ENCODE results near the gene ID1. TPM values are rescaled to one million over a fixed set of nuclear protein-coding genes. Genes with fewer than 3 reads are reported as not detected.

The ID1 gene
- total and polyA plus RNA-seq, 2 of the 13 experiments (the other 11 are each of a cell fraction or from before 2014, with no cell fraction given) = 320 to 419 TPM

DNA sequence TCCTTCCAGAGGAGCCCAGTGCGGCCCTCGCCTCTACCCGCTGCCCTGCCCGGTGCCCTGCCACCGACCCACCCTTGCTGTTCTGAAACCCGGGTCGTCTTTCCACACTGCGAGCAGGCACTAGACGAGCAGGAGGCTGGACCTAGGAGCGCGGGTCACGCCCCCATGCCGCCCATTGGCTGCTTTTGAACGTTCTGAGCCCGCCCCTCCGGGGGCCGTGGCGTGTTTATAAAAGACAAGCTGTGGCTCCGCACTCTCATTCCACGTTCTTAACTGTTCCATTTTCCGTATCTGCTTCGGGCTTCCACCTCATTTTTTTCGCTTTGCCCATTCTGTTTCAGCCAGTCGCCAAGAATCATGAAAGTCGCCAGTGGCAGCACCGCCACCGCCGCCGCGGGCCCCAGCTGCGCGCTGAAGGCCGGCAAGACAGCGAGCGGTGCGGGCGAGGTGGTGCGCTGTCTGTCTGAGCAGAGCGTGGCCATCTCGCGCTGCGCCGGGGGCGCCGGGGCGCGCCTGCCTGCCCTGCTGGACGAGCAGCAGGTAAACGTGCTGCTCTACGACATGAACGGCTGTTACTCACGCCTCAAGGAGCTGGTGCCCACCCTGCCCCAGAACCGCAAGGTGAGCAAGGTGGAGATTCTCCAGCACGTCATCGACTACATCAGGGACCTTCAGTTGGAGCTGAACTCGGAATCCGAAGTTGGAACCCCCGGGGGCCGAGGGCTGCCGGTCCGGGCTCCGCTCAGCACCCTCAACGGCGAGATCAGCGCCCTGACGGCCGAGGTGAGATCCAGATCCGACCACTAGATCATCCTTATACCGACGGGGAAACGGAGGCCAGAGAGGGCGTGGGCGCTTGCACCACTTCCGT lies at the start of gene ID1 (continued):
- TF ChIP-seq, protein P1, sequence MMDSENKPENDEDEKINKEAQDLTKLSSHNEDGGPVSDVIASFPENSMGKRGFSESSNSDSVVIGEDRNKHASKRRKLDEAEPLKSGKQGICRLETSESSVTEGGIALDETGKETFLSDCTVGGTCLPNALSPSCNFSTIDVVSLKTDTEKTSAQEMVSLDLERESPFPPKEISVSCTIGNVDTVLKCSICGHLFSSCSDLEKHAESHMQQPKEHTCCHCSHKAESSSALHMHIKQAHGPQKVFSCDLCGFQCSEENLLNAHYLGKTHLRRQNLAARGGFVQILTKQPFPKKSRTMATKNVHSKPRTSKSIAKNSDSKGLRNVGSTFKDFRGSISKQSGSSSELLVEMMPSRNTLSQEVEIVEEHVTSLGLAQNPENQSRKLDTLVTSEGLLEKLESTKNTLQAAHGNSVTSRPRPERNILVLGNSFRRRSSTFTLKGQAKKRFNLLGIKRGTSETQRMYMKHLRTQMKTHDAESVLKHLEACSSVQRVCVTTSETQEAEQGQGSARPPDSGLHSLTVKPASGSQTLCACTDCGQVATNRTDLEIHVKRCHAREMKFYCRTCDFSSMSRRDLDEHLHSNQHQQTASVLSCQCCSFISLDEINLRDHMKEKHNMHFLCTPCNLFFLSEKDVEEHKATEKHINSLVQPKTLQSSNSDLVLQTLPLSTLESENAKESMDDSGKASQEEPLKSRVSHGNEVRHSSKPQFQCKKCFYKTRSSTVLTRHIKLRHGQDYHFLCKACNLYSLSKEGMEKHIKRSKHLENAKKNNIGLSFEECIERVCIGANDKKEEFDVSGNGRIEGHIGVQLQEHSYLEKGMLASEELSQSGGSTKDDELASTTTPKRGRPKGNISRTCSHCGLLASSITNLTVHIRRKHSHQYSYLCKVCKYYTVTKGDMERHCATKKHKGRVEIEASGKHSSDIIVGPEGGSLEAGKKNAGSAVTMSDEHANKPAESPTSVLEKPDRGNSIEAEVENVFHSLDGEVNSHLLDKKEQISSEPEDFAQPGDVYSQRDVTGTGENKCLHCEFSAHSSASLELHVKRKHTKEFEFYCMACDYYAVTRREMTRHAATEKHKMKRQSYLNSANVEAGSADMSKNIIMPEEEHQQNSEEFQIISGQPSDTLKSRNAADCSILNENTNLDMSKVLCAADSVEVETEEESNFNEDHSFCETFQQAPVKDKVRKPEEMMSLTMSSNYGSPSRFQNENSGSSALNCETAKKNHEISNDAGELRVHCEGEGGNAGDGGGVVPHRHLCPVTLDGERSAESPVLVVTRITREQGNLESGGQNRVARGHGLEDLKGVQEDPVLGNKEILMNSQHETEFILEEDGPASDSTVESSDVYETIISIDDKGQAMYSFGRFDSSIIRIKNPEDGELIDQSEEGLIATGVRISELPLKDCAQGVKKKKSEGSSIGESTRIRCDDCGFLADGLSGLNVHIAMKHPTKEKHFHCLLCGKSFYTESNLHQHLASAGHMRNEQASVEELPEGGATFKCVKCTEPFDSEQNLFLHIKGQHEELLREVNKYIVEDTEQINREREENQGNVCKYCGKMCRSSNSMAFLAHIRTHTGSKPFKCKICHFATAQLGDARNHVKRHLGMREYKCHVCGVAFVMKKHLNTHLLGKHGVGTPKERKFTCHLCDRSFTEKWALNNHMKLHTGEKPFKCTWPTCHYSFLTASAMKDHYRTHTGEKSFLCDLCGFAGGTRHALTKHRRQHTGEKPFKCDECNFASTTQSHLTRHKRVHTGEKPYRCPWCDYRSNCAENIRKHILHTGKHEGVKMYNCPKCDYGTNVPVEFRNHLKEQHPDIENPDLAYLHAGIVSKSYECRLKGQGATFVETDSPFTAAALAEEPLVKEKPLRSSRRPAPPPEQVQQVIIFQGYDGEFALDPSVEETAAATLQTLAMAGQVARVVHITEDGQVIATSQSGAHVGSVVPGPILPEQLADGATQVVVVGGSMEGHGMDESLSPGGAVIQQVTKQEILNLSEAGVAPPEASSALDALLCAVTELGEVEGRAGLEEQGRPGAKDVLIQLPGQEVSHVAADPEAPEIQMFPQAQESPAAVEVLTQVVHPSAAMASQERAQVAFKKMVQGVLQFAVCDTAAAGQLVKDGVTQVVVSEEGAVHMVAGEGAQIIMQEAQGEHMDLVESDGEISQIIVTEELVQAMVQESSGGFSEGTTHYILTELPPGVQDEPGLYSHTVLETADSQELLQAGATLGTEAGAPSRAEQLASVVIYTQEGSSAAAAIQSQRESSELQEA (CRISPR knock-in tag; IDR thresholded peaks at IDR 0.05; ENCODE audit: not compliant biosample characterization) = peak; percentile 97
- TF ChIP-seq ZNF552 (CRISPR knock-in tag; IDR thresholded peaks at IDR 0.05; ENCODE audit: borderline replicate concordance) (peak; percentile 93), SNAPC2 (CRISPR knock-in tag; IDR thresholded peaks at IDR 0.05) (peak; percentile 96), ZBTB20 (CRISPR knock-in tag; IDR thresholded peaks at IDR 0.05; ENCODE audit: borderline replicate concordance, low read depth) (peak; percentile 82), THAP11 (CRISPR knock-in tag; IDR thresholded peaks at IDR 0.05) (peak; percentile 85), ISX (CRISPR knock-in tag; conservative IDR thresholded peaks at IDR 0.05) (peak; percentile 71), ZFX (CRISPR knock-in tag; IDR thresholded peaks at IDR 0.05; ENCODE audit: low read depth) (peak; percentile 86), NPAS2 (CRISPR knock-in tag; IDR thresholded peaks at IDR 0.05; ENCODE audit: borderline replicate concordance) (no peak), HDAC1 (CRISPR knock-in tag; IDR thresholded peaks at IDR 0.05) (peak; percentile 97), ZNF570 (CRISPR knock-in tag; IDR thresholded peaks at IDR 0.05; ENCODE audit: borderline replicate concordance) (peak; percentile 92; the same call in 1 of the 2 replicates), ZNF234 (CRISPR knock-in tag; conservative IDR thresholded peaks at IDR 0.05) (peak; percentile 93; the same call in 1 of the 2 replicates), ZNF562 (CRISPR knock-in tag; IDR thresholded peaks at IDR 0.05; ENCODE audit: borderline replicate concordance) (peak; percentile 90; the same call in 1 of the 2 replicates), ZNF547 (CRISPR knock-in tag; IDR thresholded peaks at IDR 0.05) (peak; percentile 82), MTF1 (CRISPR knock-in tag; IDR thresholded peaks at IDR 0.05) (peak; percentile 90)
- TF ChIP-seq, protein P2, sequence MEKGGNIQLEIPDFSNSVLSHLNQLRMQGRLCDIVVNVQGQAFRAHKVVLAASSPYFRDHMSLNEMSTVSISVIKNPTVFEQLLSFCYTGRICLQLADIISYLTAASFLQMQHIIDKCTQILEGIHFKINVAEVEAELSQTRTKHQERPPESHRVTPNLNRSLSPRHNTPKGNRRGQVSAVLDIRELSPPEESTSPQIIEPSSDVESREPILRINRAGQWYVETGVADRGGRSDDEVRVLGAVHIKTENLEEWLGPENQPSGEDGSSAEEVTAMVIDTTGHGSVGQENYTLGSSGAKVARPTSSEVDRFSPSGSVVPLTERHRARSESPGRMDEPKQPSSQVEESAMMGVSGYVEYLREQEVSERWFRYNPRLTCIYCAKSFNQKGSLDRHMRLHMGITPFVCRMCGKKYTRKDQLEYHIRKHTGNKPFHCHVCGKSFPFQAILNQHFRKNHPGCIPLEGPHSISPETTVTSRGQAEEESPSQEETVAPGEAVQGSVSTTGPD (CRISPR knock-in tag; IDR thresholded peaks at IDR 0.05) = no peak
- TF ChIP-seq, protein P3, sequence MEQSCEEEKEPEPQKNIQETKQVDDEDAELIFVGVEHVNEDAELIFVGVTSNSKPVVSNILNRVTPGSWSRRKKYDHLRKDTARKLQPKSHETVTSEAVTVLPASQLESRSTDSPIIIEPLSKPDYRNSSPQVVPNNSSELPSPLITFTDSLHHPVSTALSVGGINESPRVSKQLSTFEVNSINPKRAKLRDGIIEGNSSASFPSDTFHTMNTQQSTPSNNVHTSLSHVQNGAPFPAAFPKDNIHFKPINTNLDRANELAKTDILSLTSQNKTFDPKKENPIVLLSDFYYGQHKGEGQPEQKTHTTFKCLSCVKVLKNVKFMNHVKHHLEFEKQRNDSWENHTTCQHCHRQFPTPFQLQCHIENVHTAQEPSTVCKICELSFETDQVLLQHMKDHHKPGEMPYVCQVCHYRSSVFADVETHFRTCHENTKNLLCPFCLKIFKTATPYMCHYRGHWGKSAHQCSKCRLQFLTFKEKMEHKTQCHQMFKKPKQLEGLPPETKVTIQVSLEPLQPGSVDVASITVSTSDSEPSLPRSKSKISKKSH (CRISPR knock-in tag; IDR thresholded peaks at IDR 0.05; ENCODE audit: borderline replicate concordance) = peak; percentile 95
- TF ChIP-seq, protein P4, sequence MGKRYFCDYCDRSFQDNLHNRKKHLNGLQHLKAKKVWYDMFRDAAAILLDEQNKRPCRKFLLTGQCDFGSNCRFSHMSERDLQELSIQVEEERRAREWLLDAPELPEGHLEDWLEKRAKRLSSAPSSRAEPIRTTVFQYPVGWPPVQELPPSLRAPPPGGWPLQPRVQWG (CRISPR knock-in tag; IDR thresholded peaks at IDR 0.05; ENCODE audit: borderline replicate concordance, low read depth) = 0 out of 2 replicates have a peak, but pooled peaks have one; percentile 72

Measured in HepG2 (cell line).